HG03045 (cell line): ENCODE data around the gene SSH2.

Source experiments
- ATAC-seq: cut with Tn5 transposase; IDR thresholded peaks from one replicate; pipeline ENCODE4 v1.9.1; 2021; ENCODE audit warnings: mild to moderate bottlenecking, moderate library complexity; ENCODE audit not compliant: unreplicated experiment

The SSH2 gene

DNA sequence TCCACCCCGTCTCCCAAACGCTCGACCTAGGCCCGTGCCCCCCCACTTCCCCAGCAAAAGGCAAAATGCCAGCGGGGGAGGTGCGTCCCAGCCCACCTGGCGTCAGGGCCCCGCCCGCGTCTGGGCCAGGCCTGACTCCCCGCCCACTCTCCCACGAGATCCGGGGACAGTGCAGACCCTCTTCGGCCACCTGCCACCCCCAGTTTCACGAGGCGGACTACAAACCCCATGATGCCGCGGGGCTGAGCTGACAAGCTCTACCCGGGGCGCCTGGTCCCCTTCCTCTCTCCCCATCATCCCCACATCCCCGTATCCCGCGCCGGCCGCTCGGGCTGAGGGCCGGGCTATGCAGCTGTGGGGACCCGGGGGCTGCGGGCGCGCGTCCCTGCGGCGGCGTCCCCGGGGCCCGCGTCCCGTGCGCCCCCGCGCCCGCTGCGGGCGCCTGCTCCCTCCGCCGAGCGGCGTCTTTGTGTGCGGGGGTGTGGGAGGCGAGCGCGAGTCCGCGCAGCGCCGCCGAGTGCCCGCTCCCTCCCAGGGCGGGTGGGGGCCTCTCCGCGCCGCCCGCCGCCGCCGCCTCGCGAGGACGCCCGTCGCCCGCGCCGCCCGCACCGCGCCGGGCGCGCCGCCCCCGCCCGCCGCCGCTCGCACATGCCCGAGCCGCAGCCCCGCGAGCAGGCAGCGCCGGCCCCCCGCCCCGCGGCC, 337.0 kb downstream of the SSH2 start, which contains the start of gene ANKRD13B:
Gene ANKRD13B (plus strand): TSS at position 283 of the 702 bp plus-strand sequence. CDS start 490 bp downstream, outside the sequence.
- no peak for ATAC-seq

DNA sequence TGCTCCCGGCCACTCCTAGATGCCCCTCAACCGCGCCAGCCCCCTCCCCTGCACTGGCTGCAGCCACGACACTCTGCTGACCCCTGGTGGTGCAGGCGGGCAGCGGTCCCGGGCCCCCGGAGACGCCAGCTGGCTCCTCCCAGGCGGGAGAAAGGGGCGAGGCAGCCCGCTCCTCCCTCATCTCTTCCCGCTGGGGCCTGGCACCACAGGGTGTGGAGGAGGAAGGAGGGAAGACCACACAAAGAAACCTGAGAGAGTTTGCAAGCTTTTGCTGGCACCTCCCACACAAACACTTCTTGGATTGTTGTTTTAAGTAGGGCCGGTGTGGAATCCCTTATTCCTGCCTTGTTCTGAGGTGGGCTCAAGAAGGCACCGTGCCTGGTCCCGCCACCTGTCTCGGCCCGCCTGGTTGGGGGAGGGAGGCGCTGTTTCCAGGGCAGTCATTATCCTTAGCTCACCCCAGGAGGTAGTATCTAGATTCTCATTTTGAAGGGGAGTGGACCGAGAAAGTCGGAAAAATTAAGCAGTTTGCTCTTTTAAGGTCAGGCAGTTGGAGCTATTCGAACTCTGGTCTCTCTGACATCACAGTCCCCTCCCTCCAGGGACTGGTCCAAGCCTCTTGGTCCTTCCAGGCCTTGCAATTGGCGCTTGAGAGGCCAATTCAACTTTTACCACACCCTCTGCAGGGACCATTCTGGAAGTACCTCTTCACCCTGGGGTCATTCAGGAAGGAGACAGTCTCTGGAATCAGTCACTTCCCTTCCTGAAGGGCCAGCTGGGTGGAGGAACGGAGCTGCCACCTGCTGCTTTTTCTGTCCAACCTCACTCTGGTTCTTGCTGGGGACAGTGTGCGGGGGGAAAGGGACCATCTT, 338.1 kb downstream of the SSH2 start:
- no peak for ATAC-seq

DNA sequence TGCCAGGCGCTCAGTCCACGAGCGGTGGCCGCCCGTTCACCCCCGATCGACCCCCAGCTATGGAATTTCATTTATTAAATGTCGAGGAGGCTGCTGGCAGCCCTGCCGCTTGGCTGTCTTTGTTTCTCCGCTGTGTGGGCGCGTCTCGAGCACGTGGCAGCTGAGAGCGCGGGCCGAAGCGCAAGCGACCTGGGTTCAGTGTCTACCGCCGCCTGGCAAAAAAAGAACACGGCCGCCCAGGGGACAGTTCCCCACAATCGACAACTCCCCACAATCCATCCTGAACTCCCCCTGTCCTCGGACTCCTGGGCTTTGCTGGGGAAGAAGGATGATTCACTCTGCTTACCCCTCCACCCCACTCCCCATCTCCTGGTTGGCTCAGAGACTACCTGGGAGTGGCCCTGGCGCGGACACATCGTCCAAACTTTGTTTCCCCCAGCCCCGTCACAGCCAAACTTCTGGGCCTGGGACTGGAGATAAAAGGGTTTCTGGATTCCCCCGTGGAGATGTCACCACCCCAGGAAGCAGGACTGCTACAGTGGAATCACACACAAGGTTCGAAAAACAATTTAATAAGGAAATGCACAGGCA, 338.8 kb downstream of the SSH2 start:
- no peak for ATAC-seq

DNA sequence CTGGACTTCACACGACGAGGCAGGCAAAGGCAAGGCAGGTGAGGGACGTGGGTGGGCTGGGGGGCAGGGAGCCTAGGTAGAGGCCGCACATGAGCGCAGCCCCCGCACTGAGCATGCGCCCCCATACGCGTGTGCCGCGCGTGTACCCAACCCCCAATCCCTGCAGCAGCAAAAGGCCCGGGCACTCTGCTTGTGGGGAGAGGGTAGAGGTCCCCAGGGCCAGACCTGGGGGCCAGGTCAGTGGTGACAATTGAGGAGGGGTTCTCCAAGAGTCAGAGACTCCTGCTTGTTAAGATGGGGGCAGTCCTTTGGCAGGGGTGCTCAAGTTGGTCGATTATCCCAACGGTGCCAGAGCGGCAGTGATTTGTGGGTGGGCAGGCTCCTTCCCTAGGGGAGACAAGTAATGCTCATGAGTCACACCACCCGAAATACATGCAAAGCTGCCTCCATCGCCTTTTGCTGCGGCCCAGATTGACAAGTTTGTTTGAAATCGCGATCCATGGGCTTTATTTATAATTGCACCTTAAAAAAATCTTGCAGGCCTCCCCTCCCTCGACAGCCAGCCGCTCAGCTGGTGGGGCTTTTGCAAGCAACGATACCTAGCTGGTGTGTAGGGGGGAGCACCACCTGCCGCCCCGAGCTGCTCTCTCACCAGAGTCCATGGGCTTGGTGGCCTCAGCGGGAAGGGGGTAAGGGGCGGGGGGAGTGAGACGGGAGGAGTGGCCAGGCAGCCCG, 339.4 kb downstream of the SSH2 start:
- no peak for ATAC-seq

DNA sequence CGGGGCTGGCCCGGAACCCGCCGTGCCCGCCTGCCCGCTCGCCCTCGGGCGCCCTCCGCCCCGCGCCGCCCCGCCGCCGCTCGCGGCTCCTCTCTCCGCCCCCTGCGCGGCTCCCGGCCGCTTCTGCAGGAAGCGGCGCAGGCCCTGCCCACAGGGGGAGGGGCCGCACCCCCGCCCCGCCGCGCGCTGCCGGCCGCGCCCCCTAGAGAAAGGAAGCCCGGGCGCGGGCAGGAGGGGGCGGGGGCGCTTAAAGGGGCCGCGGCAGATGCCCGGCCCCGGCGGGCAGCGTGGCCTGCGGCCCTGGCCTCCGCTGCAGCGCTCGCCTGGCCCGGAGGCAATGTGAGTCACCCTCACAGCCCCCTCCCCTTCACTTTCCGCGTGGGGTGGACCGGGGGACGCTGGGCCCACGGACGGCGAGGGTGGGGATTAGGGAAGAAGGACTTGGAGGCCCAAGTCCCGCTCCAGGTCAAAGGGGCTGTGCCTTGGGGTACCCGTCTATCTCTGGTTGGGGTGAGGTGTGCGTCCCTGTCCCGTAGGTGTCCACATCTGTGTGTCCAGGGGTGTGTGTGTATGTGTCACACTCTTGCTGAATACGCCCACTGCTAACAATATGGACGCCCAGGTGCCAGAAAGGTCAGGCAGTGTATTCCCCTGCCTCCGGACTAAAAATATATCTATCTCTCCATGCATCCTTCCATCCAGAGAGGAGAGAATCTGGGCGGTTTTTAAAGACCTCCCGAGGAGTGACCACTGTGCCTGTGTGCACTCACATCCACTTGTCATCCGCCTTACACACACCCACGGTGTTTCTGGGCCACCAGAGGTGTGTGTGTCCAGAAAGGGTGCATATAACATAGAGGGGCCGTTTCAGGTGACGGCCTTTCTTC, 340.3 kb downstream of the SSH2 start, which contains the start of gene GIT1:
Gene GIT1 (minus strand): TSS at position 125 of the 887 bp plus-strand sequence. CDS start 270 bp downstream, outside the sequence.
- peak; percentile 65 for ATAC-seq

DNA sequence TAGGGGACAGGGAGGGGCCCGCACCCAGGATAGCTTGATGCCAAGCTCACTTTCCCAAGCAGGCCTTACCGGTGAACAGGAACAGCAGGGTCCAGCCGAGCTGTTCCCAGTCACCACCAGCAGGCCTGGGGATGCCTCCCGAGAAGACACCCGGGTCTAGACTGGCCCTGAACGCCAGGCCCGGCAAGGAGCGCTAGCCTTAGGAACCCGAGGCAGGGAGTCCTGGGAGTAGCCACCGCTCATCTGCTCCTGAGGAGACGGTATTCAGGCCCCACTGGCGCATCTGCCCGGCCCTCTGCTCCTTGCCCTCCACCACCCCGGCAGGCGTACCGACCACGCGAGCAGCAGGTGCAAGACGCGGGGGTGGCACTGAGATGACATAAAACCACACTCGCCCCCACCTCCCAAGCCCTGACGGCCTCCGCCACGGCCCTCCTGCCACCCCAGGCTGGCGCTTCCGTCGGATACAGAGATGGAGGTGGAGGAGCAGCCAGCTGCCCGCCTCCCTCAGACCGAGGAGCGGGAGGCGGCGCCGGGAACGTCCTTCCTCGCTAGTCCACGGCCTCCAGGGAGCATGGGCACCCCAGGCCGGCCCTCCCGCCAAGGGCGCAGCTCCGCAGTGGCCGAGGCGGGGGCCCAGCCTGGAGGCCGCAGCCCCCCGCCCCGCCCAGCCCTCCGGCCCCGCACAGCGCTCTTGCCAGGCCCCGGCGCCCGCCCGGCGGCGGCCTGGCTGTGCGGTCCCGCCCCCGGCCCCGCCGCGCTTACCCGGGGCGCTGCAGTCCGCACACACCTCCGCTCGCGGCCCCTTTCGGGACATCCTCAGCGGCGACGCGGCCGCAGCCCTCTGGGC, 341.2 kb downstream of the SSH2 start:
- ATAC-seq, result peak; percentile 18

DNA sequence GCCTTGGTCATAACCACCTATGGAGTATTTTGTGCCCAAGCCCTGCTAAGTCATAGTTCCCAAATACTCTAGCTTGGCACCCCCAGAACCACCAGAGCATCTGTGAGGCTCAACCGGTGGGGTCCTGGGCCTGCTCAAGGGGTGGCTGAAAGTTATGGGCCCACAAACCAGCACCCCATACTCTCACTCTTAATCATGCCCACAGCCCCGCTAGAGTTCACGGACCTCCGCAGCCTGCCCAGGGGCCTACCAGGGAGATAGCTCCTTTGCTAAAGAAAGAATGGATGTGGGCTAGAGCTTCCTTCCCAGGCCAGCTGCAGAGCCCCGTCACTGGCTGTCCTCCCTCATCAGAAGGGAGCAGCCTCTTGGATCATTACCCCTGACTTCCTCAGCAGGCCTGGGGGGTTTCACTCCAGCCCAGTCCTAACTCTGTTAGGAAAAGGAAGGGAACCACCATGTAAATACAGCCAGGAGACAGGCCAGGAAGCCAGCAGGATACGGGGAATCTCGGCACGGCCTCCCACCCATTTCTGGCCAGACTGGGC, 341.9 kb downstream of the SSH2 start:
- ATAC-seq, result no peak

DNA sequence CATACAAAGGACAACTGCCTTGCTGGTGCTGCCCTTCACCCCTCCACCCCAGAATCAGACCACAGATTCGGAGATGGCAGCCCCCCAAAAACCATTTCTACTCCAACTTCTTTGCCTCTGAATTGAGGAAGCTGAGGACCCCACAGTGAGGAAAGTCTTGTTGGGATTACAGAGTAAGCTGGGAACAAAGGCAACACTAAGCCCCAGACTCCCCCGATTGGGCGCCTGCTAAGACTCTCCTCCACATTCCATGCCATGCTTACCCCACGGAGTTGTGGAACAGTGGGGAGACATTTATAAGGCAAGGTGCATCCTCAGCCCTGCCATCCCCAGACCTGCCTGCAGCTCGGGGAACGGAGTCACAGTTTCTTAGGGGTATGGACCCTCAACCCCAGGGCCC, 342.4 kb downstream of the SSH2 start:
- ATAC-seq, result no peak

DNA sequence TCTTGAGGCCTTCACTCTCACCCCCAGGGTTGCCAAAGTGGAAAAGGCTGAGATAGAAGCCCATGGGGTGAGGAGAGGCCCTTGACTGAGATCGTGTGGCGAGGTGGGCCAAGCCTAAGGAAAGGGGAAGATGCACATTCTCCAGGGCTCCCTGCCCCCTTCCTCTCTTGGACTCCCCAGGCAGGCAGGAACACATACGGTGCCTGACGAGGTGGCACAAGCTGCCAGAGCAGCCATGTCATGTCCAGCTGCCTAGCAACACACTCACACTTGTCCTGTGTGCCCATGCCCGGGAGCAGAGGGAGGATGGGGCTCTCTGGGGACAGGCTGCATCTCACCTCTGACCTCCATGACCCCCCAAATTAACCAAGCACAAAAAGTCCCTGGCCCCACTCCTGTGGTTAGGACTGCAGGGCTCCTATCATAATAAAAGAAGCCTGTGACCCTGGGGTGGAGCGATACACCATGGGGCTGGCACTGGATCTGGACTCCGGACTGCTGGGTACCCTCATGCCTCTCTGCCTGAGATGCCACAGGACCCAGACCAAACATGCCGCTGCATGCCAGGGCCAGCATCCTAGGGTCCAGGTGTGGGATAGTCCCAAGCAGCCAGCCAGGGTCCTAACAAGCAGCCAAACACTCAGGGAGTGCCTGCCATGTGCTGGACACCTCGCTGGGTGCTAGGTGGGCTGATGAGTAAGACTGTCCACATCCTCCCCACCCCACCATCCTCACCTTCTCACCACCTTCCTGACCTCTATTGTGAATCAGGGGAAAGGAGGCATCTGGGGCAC, 343.2 kb downstream of the SSH2 start:
- ATAC-seq, result no peak

DNA sequence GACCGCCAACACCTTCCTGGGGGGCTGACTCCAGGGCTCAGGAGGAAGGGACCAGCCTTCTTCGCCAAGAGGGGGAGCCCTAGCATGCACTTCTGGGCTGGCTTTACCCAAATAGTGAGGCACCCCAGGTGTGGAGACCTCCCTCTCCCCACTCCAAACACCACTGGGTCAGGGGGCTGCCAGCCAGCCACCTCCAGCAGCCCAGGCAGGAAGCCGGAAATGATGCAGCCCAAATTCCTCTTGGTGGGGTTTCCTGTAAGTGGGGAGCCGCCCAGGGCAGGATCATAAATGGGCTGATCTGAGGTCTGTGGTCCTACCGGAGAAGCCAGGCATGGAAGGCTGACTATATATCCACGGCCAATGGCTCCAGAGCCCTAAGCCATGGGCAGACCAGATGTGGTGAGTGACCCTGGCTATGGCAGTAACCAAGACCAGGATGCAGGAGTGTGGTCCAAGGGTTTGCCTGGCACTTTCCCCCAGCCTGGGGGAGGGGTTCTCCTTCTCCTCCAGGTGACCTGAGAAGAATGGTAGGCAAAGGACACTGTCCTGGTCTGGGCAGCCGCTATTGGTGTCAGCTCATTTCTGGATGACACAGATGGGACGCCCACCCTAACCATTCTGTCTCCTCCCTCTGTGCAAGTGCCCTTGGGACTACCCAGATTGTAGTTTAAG, 344.8 kb downstream of the SSH2 start:
- no peak for ATAC-seq

DNA sequence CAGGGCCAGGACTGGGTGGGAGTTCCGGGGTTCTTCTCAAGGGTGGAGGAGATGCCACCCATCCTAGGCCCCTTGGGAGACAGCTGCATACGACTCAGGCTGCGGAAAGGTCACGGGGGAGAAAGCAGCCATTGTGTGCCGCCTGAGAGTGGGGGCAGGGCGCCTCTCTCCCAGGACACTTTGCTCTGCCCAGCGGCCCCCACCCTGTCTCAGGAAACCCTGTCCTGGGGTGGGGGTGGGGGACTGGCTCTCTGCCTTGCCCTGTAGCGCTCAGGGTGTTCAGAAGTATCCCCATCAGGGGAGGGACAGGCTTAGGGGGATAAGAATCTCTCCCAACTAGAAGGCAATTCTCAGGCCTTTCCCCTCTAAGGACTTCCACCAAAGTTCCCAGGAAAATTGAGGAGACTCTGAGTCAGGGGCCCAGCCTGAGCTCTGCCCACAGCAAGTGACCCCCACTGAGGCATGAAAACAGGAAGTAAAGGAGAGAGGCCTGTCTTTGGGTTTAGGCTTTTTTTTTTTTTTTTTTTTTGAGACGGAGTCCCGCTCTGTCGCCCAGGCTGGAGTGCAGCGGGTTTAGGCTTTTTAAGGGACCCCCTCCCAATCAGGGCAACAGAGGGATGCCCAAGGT, 345.5 kb downstream of the SSH2 start:
- no peak for ATAC-seq

DNA sequence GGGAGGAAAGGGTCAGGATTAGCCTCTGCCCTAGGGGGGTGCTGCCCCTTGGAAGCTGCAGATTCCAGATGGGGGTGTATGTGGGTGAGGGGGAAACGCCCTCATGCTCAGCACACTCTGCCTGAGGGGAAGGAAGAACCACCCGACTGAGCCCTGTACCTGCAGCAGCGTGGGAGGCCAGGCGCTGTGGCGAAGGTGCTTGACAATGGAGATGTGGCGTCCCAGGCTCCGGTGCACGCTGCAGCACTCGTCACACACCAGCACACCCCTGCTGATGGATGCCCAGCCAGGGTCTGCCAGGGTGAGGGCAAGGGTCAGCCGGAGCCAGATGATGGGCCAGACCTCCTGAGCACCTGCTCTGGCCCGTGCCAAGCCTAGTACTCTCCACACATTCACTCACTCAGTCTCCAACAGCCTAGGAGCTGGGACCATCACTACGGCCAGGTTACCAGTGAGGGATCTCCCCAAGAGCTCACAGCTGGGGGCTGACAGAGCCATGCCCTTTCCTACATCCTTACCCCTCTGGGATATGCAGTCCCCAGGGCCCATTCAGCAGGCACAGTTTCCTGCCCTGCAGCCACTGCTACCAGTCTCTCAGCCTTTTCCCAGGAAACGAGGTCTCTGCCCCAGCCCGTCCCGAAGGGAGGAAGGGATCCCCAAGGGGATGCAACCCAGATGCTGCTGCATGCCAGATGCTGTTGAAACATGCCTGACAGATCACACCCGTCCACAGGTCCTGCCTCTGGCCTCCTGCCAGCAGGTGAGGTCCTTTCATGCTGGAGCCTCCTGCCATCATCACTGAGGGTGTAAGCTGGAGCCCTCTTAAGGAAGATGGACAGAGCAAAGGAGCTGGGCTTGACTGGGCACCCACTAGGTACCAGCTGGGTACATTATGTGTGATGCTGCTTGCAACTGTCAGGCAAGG, 346.4 kb downstream of the SSH2 start:
- no peak for ATAC-seq

DNA sequence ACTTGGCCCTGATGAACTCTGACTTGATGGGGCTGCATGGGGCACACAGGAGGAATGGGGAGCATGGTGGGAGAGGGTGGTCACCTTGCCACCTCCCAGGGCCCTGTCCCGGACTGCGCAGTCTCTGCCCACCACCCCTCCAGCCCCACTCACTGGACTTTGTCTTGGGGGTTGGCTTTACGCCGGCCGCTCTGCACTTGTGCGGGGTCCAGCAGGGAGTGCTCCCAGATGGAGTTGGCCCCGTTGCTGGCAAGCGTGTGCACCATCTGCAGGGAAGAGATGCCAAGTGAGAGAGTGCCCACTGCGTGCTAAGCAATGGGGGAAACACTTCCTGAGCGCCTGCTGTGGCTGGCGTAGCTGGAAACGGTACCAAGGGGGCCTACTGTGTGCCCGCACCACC, 347.3 kb downstream of the SSH2 start:
- no peak for ATAC-seq

DNA sequence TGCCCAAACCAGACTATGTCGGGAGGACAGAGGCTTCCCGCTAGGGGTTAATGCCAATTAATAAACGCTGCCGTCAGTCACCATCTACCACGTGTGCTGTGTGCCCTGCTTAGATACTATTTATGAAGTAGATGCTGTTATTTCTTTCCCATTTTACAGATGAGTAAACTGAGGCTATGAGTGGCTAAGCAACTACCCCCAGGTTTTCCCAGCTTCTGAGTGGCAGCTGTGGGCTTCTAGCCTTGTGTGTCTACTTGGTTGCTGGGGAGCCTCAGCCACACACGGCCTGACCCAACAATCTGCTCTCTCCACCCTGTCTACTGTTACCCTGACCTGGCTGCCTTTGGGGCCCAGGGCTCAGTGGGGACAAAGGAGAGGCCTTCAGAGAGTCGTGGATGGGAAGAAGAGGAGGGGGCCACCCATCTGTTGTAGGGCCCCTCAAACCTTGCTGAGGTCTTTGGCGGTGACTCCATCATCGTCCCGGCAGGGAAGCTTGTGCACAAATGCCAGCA, 347.7 kb downstream of the SSH2 start:
- no peak for ATAC-seq

DNA sequence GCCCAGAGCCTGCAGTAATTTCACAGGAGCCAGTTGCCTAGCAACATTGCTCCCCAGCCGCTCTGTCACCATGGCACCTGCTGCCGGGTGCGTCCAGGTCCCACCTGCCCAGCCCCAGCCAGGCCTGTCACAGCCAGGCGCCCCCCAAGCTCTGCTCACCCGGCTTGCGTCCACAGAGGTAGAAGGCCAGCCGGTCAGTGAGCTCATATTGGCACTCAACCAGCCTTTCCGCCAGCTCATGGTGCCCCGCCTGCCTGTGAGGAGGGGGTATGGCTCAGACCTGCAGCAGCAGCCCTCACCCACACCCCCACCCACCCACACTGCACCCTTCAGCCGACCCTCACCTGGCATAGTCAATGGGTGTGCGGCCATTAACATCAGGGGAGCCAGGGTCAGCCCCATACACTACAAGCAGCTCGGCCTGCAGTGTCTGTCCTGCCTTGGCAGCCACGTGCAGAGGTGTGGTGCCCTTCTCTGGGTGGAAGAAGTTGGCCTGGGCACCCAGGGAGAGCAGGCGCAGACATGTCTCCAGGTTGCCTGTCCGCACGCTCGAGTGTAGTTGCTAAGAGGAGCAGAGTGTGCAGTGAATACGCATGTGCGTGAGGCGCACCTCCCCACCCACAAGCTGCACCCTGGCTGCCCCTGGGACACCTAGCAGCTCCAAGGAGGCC, 348.3 kb downstream of the SSH2 start:
- no peak for ATAC-seq
